CD4-positive, alpha-beta T cell treated with Interleukin-21 for 1 hour (primary cell): ENCODE measurements around the gene SLA2.

Experiments used
- DNase-seq: peaks from one replicate; pipeline ENCODE4 v3.0.0-alpha.2; 2020

The SLA2 gene

DNA sequence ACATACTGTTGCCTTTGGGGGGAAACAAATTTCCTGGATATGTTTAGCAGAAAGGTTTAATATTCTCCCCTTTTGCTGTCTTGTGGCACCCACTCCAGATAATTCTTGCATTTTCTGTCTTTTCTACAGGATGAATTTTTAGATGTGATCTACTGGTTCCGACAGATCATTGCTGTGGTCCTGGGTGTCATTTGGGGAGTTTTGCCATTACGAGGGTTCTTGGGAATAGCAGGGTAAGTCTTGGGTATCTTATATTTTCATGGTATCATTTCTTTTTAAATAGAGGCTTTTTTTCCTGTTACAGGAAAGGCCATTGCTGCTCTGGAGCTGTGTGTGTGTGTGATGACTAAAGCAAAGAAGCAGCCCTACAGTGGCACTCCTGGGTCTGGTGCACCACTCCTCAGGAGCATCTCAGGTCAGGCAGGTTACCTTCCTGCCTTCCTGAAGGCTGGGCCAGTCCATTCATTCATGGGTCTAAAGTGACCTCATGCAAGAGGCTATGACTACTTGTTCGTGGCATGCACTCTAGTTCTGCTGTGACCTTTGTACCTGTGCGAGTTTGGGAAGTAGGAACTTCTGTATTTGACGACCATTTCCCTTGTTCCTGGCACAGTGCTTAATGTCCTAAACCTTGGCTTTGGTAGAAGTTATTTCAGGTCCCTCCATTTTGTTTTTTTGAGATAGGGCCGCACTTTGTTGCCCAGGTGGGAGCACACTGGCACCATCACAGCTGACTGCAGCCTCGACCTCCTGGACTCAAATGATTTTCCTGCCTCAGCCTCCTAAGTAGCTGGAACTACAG is 38.2 kb downstream of the SLA2 start:
- no peak for DNase-seq

DNA sequence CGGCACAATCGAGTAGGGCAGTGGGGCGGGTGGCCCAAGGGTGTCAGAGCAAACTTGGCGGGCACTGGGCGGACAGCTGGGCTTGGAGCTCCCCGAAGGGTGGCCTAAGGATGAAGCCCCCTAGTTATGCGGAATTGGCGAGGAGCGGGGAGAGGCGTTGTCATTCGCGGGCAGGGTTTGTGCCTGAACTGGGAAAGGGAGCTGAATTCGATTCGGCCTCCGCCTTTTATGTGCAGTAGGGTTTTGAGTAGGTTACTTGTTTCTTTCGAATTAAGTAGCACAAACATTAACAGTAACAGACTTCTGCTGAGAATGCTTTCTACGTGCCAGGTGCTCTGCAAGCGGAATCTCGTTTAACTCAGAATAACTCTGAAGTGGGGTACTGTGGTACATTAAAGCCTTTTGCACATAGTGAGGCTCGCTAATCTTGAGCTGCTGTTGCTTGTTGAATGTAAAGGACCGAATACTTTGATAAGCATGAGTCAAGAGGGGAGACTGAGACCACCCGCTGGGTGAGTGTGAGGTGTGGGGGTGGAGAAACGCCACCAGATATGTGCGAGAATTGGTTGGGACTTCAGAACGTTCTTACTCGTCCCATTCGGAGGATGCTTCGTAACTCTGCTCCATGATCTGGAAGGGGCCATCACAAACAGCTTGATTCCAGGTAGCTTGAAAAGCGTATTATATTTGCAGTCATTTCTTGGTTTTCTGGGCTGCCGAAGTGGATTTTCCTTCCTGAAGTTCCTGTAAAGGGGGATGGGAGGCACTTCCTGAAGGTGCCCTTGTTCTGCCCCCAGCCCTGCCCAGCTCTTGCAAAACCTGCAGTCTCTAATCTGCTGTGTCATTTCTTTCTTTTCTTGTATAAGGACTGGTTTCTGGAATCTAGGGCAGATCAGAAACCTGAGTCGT is 39.6 kb downstream of the SLA2 start:
- DNase-seq, result no peak

DNA sequence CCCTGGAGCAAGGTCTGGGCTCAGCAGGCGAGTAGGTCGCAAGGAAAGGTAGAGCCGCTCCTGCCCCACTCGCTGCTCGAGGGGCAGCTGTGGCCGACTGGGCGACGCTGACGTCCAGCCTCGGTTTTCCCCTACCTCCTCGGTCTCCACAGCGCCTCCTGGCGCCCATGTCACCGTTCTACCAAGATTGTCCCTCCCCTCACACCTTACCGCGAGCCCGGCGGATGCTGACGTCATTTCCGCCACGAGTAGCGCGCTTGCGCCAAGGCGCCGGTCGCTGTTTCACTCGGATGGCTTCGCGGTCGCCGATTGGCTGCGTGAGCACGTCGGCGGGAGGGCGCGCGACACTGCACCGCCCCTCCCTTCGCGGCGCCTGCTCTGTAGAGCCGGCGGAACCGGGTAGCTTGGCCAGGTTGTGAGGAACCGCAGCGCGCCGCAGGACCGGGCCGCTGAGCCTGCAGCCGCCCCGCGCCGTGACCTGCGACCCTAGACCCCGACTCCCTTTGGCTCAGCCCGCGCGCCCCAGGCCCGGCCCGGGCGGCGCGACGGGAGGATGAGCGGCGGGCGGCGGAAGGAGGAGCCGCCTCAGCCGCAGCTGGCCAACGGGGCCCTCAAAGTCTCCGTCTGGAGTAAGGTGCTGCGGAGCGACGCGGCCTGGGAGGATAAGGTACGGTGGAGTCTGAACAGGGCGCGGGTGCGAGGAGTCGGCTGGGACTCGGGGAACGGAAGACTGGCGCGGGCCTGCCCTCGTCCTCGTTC is 40.4 kb downstream of the SLA2 start, which contains the start of gene RAB5IF:
Gene RAB5IF (plus strand): TSS at position 381 of the 759 bp plus-strand sequence. CDS start 173 bp downstream, at position 554.
- DNase-seq, result peak; percentile 99

DNA sequence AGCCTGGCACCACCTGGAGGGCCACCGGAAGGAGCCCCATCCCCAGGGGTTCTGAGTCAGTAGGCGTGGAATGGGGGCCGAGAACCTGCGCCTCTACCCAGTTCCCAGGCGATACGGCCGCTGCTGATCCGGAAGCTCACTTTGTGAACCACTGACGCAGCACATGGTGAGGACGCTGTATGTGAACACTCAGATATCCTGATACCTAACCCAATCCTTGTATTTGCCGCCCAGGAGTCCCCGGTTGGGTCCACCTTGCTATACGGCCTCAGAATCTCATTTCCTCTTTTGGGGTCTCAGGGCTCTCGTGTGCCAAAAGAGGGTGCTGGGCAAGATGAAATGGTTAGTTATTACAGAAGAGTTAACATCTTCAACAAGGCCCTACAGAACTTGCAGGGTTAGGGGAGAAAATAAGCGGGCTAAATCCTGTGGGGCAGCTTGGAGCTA is 41.0 kb downstream of the SLA2 start:
- peak; percentile 68 for DNase-seq

DNA sequence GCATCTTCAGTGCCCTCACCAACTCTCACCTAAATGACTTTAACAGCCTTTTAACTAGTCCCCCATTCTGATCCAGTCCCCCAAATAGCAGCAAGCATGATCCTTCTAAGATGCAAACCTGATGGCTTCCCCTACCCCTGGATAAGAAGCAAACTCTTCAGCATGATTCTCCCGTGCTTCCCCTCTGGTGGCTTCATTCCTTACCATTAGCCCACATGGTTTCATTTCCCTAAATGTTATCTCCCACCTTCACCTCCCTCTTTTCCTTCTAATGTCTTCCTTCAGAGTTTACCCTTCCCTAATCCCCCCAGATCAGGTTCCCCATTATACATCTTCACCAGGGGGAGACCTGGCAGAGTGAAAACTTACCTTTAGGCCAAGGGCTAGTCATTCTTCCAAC is 44.5 kb downstream of the SLA2 start:
- no peak for DNase-seq

DNA sequence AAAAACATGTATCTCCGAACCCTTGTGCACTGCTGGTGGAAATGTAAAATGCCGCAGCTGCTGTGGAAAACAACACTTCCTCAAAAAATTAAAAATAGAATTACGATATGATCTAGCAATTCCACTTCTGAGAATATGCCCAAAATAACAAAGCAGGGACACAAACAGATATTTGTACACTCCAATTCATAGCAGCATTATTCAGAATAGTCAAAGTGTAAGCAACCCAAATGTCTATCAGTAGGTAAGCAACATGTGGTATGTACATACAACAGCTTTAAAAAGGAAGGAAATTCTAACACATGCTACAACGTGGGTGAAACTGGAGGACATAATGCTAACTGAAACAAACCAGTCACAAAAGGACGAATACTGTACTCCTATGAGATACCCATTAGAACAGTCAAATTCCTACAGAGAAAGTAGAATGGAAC is 46.1 kb downstream of the SLA2 start:
- DNase-seq, result no peak

DNA sequence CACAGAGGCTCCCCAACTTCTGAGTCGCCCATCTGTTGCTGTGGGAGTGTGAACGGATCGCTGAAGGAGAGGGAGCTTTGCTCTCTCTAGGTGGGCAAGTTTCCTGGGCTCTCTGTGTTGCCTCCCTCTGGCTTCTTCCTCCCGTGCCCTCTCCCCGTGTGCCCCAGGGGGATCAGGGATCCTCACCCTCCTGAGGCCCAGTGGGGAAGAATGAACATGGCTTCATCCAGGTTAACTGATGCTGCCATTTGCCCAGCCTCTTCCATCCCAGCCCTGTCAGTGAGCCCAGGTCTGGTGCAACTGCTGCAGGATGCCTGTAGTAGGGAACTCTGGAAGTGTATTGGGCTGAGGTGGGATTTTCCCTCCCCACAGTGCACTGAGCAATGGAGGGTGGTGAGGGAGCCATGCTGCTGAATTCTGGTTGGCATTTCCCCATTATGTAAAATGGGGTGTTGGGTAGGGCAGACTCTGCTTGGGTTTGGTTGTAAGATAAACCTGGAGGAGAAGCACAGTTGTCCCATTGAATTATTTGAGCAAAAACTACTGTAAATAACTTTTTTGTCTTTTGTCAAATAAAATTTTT is 52.6 kb downstream of the SLA2 start:
- DNase-seq, result no peak

DNA sequence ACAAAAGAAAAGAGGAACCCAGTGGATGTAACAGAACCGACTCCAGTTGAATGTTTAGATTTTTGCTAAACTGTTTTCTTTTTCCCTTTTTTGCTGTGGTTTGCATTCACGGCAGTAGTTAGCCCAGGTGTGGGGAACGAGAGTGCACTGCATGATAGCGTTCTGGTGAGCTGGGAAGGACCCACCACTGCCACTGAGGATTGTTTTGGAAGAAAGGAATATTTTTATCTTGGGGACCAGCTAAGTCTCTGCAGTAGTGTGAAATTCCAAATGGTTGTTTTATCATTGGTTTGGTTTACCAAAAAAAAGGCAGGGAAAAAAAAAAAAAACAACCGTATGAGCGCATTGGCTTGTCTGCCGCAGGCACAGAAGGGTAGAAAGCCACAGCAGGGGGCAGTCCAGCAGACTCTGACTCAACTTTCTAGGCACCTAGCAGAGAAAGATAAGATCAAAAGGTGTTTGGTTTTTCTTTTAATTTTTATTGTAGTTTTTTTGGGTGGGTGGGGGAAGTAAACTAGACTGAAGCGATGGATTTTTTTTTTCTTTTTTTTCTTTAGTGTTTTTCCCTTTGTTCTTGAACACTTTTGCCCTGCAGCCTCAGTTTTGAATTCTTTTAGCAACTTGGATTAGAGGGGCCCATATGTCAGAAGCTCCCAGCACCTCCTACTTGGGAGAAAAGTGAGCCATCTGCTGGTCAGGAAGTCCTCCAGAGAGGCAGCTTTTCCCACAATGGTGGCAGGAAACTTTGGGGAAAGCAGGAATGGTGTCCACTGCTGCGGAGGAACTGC is 53.9 kb downstream of the SLA2 start:
- peak; percentile 74 for DNase-seq

DNA sequence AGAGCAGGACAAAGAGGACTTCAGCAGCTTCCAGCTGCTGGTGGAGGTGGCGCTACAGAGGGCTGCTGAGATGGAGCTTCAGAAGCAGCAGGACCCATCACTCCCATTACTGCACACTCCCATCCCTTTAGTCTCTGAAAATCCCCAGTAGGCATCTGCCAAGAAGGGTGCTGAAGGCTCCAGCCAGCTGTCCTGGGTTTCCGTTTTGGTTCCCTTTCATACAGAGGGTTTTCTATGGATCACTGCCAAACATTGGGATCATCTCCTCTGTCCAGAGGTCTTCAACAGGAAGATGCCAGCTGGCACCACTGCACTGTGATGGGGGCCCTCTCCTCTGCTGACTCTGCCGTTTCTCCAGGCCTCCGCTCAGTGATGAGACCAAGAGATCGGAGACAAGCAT is 54.7 kb downstream of the SLA2 start:
- no peak for DNase-seq

DNA sequence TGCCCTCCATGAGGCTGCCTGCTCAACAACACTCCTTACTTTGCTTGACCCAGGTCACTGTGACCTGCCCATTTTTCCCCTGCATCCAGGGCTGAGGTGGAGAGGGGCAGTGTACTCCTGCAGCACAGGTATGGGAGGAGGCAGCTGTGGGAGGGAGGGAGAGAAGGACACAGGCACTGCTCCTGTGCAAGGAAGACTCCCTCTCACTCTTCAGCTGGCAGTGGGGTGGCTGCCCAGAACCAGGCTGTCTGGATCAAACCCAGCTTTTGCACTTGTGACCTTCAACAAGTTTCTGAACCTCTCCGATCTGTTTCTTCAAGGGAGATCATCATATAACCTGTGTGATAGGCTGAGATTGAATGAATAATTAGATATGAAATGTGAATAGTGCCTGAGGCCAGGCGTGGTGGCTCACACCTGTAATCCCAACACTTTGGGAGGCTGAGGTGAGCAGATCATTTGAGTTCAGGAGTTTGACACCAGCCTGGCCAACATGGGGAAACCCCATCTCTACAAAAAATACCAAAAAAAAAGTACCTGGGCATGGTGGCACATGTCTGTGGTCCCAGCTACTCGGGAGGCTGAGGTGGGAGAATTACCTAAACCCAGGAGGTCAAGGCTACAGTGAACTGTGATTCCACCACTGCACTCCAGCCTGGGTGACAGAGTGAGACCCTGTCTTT is 58.5 kb downstream of the SLA2 start:
- no peak for DNase-seq

DNA sequence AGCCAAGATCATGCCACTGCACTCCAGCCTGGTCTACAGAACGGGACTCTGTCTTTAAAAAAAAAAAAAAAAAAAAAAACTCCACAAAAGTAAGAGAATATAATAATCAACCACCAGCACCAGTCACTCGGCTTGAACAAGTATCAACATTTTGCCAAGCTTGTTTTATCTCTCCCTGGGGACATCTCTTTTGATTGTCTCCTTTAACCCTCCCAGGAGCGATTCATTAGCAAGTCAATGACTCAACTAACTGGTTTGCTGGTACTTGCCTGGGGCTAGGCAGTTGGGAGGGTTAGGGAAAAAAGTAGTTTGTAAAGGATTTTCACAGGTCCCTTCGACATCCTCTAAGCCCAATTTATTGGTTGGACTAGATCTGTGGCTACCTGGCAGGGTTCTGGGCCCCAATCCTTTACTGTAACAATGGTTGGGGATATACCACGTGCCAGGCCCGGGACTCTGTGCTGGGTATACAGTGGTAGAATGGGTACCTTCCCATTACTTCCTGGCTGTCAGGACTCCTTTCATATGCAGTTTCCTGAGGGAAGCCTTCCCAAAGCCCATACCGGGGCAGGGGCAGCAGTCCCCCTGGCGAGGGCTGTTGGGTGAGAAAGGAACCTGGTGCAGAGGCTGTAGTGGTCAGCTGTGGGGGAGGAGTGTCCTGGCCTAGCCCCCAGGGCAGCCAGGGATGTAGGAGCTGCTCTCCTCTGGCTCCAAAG is 60.4 kb downstream of the SLA2 start:
- DNase-seq, result no peak

DNA sequence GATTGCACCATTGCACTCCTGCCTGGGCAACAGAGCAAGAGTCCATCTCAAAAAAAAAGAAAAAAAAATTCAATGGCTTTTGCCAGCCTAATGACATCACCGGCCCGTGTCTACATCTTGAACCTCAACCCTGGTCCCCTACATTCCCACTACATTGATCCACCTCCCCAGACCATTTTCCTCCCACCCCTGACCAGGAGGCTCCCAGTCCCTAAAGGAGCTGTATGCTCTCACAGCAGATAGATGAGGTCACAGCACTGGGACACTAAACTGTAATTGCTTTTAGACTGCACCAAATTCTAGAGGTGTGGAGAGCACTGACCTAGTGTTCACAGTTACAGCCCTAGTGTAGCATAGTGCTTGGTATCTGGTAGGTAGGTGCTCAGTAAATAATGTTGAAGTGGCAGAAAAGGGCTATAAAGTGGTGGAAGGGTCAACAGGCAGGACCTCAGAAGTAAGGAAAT is 61.9 kb downstream of the SLA2 start:
- no peak for DNase-seq

DNA sequence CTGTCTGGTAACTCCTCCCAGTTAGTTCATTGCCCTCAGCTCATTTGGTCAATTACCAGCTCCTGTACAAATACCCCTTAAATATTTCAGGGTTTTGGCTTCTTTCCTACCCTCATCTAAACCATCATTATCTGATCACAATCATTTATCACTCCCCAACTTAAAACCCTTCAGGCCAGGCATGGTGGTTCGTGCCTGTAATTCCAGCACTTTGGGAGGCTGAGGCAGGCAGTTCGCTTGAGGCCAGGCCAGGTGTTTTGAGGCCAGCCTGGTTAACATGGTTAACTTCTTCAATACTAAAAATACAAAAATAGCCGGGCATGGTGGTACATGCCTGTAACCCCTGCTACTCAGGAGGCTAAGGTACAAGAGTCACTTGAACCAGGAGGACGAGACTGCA is 63.2 kb downstream of the SLA2 start:
- DNase-seq, result no peak

DNA sequence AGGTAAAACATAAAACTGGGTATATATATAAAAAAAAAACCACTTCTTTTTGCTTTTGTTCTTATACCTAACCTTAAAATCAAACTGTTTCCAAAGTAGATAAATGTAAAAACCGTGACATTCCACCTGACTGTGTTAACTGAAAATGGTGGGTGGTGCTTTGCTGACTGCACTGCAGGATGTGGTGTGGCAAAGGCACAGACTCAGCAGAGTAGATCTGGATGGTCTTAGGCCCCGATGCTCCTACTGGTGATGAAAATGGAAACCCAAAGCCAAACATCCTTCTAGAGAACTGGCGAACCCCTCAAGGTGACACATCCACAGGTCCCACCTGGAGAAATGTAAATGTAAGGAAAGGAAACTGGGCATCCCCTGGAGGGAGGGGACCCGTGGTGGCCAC is 63.7 kb downstream of the SLA2 start:
- DNase-seq, result peak; percentile 34

DNA sequence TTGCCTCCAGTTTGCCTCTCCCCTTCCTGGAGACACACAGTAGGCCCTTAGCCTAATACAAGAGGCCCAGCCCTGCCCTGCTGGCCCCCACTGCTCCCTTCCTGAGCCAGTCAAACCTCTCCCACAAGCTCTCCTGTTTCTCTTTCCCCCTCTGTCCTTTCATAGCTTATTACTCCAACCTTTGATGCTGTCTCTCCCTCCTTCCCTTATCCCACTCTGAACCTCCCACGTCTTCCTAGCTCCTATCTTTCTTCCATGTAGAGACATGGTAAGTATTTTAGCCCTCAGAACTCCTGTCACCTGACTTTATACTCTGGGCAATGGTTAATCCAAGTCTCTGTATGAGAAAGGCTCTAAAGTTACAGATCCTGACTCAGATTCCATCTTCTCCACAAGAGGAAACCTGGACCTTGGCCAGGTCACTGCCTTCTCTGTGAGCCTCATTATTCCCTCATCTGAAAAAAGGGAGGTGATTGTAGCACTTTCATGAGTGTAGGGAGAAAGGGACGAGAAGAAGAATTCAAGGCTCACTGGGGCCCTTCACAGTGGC is 65.9 kb downstream of the SLA2 start:
- no peak for DNase-seq

DNA sequence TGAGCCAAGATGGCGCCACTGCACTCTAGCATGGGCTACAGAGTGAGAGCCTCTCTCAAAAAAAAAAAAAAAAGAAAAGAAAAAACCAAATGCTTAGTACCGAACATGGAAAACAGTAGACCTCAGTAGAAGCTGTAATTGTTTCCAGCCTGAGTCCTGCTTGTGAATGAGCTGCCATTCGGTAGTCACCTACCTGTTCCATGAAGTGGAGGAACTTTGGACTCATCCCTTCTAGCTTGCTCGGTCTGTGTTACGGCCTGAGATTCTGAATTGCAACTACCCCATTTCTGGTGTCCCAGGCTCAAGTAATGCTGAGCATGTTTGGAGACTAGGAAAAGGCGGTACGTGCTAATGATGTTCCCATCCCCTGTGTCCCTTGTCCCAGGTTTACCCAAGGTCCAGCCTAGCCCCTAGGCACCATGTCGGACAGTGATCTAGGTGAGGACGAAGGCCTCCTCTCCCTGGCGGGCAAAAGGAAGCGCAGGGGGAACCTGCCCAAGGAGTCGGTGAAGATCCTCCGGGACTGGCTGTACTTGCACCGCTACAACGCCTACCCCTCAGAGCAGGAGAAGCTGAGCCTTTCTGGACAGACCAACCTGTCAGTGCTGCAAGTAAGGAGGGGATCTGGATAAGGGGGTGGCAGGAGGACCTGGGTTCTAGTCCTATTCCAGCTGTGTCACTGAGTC is 67.5 kb downstream of the SLA2 start:
- no peak for DNase-seq

DNA sequence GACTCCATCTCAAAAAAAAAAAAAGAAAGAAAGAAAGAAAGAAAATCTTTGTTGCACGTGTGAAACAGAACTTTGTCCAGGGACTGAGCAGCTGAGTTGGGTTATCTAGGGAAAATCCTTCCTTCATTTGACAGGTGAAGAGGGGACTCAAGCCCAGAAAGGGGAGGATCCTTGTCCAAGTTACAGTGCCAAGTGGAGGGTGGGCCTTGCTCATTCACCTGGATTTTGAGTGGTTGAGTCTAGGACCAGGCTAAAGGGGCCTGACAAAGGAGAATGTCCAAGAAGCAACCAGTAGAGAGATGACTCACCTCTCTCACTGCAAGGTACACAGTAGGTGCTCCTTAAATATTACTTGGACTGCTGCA is 69.9 kb downstream of the SLA2 start:
- DNase-seq, result no peak

DNA sequence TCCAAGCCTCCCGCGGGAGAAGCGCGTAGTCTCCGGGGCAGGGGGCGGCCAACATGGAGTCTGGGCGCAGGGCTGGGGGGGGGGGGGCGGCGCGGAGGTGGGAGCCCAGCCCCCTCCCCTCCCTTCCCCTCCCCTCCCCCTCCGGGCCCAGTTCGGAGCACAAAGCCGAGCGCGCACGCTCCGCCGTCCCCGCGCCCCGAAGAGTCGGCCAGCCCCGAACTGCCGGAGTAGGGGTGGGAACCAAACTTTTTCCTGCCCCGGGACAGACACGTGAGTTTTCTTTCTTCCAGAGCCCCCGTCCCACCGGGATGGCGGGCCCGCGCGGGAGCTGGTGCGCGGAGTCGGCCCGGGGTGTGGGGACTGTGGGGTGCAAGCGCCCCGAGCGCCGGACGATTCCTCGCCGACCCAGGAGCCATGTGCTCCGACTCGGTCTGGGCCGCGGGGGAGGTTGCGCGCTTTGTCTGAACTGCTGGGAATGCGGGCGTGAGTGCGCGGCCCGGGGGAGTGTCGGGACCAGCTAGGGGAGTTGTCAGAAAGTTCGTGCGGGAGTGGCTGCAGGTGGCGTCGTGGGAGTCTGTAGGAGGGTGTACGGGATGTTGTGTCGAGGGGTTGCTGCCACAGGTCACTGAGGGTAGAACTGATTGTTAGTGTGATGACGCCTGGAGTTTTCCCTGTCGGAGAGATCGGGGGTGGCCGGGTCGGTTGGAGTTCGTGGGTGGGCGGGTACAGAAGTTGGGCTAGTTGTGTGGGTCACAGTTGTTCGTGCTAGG is 71.4 kb downstream of the SLA2 start:
- DNase-seq, result peak; percentile 62
